Neural cell (in vitro differentiated cells): ENCODE results near the gene PRSS27.

Experiments
- EZH2 ChIP-seq: fragments of 200-600, 300-800 bp; shearing (Covaris generic), sonication (generic); IDR thresholded peaks from 2 replicates; pipeline ENCODE4 v1.6.1; 2014; ENCODE audit warnings: antibody characterized with exemption, low read length, borderline replicate concordance, mild to moderate bottlenecking; ENCODE audit not compliant: insufficient read depth, poor library complexity, severe bottlenecking
- MXI1 ChIP-seq: fragments of 450-650 bp; conservative IDR thresholded peaks from 2 replicates; pipeline ENCODE4 v1.6.1; 2014; ENCODE audit warnings: antibody characterized with exemption, mild to moderate bottlenecking; ENCODE audit not compliant: poor library complexity, severe bottlenecking
- RAD21 ChIP-seq: fragments of 450-650 bp; conservative IDR thresholded peaks from 2 replicates; pipeline ENCODE4 v1.6.1; 2014; ENCODE audit warnings: antibody characterized with exemption, mild to moderate bottlenecking, moderate library complexity
- SMC3 ChIP-seq: fragments of 450-650 bp; conservative IDR thresholded peaks from 2 replicates; pipeline ENCODE4 v1.6.1; 2014; ENCODE audit warnings: antibody characterized with exemption, mild to moderate bottlenecking, moderate library complexity; ENCODE audit not compliant: poor library complexity
- TF ChIP-seq, protein P1 (sequence below): fragments of 450-650 bp; IDR thresholded peaks from 2 replicates; pipeline ENCODE4 v1.5.1; 2014; ENCODE audit warnings: antibody characterized with exemption, mild to moderate bottlenecking, moderate library complexity; ENCODE audit not compliant: poor library complexity, severe bottlenecking
- TF ChIP-seq, protein P2 (sequence below): IDR thresholded peaks from 2 replicates; pipeline ENCODE4 v1.6.1; 2012; ENCODE audit warnings: borderline replicate concordance

DNA sequence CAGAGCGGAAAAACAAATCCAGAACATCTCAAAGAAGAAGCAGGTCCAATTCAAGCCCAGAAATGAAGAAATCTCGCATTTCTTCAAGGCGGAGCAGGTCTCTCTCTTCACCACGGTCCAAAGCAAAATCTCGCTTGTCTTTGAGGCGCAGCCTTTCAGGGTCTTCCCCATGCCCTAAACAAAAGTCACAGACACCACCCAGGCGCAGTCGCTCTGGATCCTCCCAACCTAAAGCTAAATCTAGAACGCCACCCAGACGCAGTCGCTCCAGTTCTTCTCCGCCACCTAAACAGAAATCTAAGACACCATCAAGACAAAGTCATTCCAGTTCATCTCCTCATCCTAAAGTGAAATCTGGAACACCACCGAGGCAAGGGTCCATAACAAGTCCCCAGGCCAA is 42.7 kb upstream of the PRSS27 start:
- TF ChIP-seq, protein P1, sequence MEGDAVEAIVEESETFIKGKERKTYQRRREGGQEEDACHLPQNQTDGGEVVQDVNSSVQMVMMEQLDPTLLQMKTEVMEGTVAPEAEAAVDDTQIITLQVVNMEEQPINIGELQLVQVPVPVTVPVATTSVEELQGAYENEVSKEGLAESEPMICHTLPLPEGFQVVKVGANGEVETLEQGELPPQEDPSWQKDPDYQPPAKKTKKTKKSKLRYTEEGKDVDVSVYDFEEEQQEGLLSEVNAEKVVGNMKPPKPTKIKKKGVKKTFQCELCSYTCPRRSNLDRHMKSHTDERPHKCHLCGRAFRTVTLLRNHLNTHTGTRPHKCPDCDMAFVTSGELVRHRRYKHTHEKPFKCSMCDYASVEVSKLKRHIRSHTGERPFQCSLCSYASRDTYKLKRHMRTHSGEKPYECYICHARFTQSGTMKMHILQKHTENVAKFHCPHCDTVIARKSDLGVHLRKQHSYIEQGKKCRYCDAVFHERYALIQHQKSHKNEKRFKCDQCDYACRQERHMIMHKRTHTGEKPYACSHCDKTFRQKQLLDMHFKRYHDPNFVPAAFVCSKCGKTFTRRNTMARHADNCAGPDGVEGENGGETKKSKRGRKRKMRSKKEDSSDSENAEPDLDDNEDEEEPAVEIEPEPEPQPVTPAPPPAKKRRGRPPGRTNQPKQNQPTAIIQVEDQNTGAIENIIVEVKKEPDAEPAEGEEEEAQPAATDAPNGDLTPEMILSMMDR = no peak
- no peak for TF ChIP-seq MXI1
- no peak for TF ChIP-seq RAD21
- no peak for TF ChIP-seq SMC3
- no peak for TF ChIP-seq EZH2
- TF ChIP-seq, protein P2, sequence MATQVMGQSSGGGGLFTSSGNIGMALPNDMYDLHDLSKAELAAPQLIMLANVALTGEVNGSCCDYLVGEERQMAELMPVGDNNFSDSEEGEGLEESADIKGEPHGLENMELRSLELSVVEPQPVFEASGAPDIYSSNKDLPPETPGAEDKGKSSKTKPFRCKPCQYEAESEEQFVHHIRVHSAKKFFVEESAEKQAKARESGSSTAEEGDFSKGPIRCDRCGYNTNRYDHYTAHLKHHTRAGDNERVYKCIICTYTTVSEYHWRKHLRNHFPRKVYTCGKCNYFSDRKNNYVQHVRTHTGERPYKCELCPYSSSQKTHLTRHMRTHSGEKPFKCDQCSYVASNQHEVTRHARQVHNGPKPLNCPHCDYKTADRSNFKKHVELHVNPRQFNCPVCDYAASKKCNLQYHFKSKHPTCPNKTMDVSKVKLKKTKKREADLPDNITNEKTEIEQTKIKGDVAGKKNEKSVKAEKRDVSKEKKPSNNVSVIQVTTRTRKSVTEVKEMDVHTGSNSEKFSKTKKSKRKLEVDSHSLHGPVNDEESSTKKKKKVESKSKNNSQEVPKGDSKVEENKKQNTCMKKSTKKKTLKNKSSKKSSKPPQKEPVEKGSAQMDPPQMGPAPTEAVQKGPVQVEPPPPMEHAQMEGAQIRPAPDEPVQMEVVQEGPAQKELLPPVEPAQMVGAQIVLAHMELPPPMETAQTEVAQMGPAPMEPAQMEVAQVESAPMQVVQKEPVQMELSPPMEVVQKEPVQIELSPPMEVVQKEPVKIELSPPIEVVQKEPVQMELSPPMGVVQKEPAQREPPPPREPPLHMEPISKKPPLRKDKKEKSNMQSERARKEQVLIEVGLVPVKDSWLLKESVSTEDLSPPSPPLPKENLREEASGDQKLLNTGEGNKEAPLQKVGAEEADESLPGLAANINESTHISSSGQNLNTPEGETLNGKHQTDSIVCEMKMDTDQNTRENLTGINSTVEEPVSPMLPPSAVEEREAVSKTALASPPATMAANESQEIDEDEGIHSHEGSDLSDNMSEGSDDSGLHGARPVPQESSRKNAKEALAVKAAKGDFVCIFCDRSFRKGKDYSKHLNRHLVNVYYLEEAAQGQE = no peak
